Hematopoietic multipotent progenitor cell treated with erythropoietin and hydrocortisone succinate and interleukin-3 and kit ligand, for 15 days (in vitro differentiated cells): ENCODE data around the gene RNF217.
"Not testable (repeated sequence)": the region's sequence is repeated elsewhere in the genome, so short reads cannot be mapped to it uniquely, and the experiment has no call there.

Experiments
- DNase-seq: peaks from one replicate; pipeline ENCODE4 v3.0.0-alpha.2; 2015; ENCODE audit warnings: low spot score

RNF217 gene

GRCh38 chr6:124961777-124962638 lies at the start of gene RNF217:
Gene RNF217 (plus strand): TSS chr6:124962437. CDS start chr6:124962545, 108 bp downstream.
- peak; percentile 17 for DNase-seq

GRCh38 chr6:124913056-124913455 lies 49.2 kb upstream of the RNF217 start:
- no peak for DNase-seq

- DNase-seq = no peak
Measured at GRCh38 chr6:124917769-124918168, 44.5 kb upstream of the RNF217 start.

GRCh38 chr6:124919703-124920102 lies 42.5 kb upstream of the RNF217 start:
- not testable (repeated sequence) for DNase-seq

- no peak for DNase-seq
Measured at GRCh38 chr6:124924333-124924759, 37.9 kb upstream of the RNF217 start.

- DNase-seq = no peak
Measured at GRCh38 chr6:124926435-124926834, 35.8 kb upstream of the RNF217 start.

GRCh38 chr6:124927806-124928205 lies 34.4 kb upstream of the RNF217 start:
- no peak for DNase-seq

GRCh38 chr6:124928851-124929250 lies 33.4 kb upstream of the RNF217 start:
- DNase-seq = no peak

- no peak for DNase-seq
Measured at GRCh38 chr6:124937645-124938044, 24.6 kb upstream of the RNF217 start.

- DNase-seq = no peak
Measured at GRCh38 chr6:124941259-124941658, 21.0 kb upstream of the RNF217 start.

GRCh38 chr6:124943658-124944057 lies 18.6 kb upstream of the RNF217 start:
- DNase-seq = no peak

GRCh38 chr6:124947971-124948451 lies 14.2 kb upstream of the RNF217 start:
- no peak for DNase-seq

- no peak for DNase-seq
Measured at GRCh38 chr6:124949706-124950105, 12.5 kb upstream of the RNF217 start.

GRCh38 chr6:124953808-124954207 lies 8.4 kb upstream of the RNF217 start:
- no peak for DNase-seq

GRCh38 chr6:124955108-124955856 lies 7.0 kb upstream of the RNF217 start:
- DNase-seq = no peak

GRCh38 chr6:124956018-124956417 lies 6.2 kb upstream of the RNF217 start:
- DNase-seq = no peak

GRCh38 chr6:124958149-124958548 lies 4.1 kb upstream of the RNF217 start:
- DNase-seq = no peak

- no peak for DNase-seq
Measured at GRCh38 chr6:124958759-124959354, 3.4 kb upstream of the RNF217 start.

GRCh38 chr6:124960757-124961463 lies 1.3 kb upstream of the RNF217 start:
- DNase-seq = no peak

- DNase-seq = no peak
Measured at GRCh38 chr6:124961464-124961776, 817 bp upstream of the RNF217 start.

GRCh38 chr6:124962639-124963415 lies 590 bp downstream of the RNF217 start:
- no peak for DNase-seq
